GM18858 (cell line): ENCODE data around the gene MIPOL1.

Experiments used
- ATAC-seq: cut with Tn5 transposase; IDR thresholded peaks from one replicate; pipeline ENCODE4 v1.9.1; 2021; ENCODE audit not compliant: unreplicated experiment

MIPOL1 gene

DNA sequence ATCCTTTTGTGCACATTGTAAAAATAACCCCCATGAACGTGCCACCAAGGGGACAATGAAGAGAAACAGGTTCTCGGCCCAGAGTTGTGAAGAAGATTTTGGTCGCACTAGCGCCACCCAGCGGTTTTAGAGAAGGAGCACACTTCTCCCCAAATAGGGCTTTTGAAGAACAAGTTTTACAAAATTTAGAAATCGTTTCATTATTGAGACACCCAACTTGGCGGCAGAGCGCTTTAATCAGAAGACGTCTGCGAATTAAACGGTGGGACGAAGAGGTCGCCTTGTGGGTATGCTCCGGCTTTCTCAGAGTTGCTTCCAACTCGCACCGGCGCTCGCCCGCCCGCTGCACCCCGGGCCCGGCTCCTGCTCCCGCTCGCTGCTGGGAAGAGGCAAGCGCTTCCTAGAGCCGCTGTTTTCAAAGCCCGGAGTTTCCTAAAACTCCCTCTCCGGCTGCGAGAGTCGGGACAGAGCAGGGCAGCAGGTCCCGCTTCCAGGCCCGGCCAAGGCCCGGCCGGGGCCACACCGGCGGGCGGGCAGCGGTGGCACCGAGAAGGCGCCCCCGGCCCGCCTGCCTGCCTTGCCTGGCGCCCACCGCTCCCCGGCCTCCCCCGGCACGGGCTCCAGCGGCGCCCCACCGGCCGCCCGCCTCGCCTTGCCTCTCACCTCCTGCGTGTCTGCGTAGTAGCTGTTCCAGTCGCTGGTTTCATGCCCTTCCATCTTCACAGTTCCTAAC, 396.7 kb downstream of the MIPOL1 start:
- no peak for ATAC-seq

DNA sequence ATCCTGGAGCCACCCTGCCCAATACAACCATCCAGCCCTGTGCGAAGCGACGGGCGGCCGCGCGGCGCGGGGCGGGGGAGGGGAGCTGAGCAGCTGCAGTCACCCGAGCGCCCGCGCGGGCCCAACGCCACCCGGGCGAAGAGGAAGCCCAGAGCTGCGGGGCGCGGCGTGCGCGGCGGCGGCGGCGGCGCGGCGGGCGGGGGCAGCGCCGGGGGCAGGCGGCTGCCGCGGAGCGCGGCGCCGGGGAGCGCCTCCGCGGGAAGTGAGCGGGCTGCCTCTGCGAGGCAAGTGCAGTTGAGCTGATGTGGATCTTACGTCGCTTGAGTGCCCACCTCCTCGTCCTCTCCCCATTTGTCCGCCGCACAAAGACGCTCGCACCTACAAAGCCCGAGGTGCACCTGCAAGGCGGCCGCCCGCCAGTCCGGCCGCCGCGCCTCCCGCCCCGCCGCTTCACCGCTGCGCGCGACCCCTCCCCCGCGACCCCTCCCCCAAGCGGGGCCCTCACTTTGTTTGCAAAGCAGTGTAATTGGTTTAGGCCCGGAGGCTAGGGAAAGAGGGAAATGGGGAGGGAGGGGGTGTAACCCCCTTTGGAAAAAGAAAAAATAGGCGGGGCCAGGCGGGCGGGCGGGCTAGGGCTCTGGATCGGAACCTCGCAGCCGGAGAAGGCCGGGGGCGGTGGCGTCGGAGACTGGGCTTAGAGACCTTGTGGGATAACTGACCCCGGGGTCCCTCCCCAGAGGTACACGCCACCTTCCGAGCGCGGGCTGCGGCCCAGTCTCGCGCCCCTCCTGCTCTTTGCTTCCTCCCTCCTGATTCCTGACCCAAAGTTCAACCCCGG, 397.5 kb downstream of the MIPOL1 start, which contains the start of the genes FOXA1 and TTC6:
Gene FOXA1, minus strand, starts transcription at position 279 of the 838 bp plus-strand sequence. Its CDS starts 277 bp downstream, at position 2.
Gene TTC6, plus strand, starts transcription at position 659 of the 838 bp plus-strand sequence. CDS start 26,436 bp downstream, outside the sequence.
- ATAC-seq: no peak

DNA sequence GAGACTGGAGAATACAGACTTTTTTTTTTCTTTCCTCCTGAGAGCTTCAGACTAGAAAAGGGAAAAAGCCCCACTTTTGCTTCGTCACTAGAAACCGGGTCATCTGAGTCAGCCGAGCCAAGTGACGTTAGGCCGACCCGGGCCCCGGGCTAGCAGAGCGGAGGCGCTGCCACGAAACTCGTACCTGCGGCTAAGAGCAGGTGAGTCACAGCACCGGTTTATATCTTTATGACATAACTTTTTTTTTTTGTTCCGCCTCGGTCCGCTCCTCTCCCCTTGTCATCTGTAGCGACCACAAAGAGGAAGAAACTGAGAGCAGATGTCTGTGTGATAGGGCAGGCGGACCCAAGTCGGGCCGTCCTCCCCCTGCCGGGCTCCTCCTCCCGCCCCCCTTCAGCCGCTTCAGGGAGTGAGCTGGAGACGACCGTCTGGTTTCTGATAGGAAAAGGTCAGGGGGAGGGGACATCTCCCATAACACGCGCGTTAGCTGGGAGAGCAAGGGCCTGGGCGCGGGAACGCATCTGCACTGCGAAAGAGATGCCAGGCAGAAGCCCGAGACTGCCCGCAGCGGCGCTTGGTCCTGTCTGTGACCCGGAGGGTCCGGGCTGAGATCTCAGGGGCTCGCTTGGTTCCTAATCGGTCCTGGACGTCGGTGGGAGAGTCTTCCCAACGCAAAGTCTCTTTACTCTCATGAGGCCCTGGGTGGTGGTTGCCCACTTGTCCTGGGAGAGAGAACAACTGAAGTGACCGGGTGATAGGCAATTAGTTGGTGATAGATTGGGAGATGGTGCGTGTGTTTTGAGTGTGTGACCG, 398.3 kb downstream of the MIPOL1 start:
- peak; percentile 54 for ATAC-seq

DNA sequence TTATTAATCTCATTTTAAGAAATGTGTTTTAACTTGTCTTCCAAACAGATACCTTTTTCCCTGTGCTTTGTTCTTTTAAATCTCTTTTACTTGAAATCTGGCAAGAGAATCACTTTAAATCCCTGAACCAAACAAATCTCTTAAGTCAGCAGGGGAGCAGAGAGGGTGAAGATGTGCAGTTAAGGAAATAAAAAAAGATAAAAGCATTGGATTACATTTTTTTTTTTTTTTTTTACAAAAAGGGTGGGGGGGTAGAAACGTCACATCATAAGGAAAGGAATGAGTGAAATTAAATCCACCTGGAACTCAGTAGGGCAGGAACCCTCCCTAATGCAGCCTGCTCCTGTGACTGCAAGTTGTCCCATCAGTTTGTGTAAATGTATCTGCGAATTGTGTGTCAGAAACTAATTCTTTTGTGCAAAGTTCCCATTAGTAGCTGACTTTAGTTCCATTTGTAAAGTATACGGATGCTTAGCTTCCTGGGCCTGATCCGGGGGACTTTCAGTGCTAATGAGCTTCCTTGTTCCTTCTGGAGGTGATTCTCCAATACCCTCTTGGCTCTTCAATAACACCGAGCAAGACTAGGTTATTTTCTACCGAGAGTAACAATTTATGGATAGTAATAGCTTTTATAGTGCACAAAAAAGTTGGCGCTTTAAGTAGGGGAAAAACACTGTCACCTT, 399.2 kb downstream of the MIPOL1 start:
- no peak for ATAC-seq

DNA sequence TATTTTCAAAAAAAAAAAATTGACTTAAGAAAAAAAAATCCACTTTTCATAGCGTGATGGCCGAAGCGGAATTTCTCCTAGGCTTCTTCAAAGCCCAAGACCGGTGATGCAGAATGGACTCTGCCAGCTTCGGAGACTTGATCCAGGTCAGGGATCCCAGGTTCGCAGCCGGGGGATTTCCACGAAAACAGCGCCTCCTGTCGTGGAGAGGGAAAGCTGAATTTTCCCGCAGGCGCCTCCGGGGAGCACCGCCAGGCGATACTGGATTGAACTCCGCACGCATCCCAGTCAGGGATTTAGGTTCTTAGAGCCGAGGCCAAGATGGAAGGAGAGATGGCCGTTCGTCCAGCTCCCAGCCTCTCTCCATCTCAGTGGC, 399.8 kb downstream of the MIPOL1 start:
- no peak for ATAC-seq

DNA sequence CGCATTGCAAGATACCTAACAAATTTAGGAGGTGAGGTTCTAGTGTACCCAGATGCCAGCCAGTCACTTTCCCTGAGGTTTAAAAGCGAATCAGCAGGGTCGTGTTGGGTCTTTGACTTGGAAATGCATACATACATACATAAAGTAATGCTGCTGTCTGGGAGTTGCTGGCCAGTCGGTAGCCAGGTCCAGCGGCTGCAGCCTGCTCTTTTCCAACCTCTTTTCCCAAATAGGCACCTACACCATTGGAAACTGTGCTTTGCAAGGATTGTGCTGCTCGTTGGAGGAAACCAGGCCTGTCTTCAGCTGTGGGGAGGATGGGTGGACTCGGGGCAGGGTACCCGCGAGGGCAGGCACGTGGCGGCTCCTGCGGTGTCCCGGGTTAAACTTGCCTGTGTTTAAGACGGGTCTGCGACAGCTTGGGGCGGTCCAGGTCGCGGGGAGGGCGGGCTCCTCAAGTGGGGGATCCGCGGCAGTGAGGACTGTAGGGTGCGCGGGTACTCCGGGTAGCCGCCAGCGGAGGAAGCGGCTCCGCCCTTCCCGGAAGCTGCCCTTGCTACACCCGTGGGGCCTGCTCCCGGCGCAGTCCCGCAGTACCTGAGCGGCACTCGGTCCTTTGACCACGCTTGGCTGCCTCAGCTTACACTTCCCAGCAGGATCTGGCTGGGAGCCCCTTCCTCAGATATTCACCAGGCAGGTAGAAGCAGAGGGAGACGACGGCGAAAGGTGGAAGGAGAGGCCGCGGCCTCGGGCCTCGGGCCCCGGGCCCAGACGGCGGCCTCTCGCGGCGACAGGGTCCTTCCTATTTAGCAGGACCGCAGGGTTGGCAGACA, 400.4 kb downstream of the MIPOL1 start:
- ATAC-seq: no peak

DNA sequence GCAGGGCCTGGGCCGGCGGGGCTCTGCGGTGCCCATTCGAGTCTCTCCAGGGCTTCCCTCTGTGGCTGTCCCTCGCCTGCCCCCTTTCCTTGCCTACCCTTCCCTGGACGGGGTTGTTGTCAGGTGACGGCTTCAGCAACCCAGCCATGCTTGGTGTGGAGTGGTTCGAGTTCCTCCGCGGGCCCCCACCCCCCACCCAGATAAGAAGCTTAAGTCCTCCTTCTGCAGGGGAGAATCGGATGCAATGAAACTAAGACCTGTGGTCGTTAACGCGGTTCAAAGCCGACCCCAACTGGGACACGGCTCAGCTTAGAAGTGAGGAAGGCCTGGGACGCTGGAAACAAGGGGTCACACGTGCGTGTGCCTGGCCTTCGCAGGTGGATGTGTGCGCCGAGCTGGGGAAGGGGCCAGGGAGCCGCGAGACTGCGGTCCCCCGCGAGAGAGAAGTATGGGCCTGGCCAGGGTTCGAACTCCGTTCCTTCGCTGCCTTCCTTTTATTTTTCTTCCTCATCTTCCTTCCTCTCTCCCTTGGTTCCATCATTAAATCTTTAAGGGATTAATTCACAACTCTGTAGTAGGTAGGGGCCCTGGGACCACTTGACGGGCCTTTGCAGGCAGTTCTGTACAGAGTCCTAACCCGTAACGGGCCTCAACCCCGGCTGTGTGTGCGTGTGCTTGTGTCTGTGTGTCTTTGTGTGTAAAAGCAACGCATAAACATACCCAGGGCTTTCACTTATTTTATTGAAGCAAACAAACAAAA, 401.2 kb downstream of the MIPOL1 start:
- ATAC-seq: no peak

DNA sequence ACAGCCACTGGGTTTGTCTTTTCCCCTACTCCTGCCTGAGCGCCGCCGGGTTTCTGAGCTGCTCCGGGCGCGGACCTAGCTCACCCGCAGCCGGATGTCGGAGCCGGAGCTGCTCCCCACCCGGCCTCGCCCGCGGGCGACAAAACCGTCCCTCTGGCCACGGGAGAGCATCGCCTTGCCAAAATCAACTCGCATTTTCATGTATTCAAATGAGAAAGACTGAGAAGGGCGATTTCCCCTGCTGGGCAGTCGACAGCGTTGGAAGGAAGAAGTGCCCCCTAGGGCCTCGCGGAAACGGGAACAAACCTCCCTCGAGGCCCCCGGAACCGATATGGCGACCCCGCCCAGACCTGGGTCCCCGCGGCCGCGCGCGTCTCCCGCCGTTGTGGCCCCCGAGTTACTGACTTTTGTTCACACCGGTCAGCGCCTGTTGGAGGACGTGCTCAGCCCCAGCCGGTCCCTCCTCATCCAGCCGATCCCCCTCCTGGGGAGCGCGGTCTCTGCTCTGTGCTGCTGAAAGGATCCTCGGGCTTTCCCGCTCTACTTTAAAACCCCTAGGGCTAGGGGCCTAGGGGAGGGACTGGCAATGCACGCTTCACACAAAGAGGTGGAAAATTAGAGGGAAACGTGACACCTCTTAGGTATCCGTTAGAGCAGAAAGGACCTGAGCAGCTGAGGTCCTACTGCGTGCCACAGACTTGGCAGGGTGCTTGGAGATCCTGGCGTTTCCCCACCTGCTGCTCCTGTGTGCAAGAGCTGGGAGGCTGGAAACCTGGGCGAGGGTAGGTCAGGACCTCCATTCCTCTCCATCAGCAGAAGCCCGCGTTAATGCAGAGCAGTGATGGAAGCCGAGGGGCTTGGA, 402.0 kb downstream of the MIPOL1 start:
- ATAC-seq: no peak

DNA sequence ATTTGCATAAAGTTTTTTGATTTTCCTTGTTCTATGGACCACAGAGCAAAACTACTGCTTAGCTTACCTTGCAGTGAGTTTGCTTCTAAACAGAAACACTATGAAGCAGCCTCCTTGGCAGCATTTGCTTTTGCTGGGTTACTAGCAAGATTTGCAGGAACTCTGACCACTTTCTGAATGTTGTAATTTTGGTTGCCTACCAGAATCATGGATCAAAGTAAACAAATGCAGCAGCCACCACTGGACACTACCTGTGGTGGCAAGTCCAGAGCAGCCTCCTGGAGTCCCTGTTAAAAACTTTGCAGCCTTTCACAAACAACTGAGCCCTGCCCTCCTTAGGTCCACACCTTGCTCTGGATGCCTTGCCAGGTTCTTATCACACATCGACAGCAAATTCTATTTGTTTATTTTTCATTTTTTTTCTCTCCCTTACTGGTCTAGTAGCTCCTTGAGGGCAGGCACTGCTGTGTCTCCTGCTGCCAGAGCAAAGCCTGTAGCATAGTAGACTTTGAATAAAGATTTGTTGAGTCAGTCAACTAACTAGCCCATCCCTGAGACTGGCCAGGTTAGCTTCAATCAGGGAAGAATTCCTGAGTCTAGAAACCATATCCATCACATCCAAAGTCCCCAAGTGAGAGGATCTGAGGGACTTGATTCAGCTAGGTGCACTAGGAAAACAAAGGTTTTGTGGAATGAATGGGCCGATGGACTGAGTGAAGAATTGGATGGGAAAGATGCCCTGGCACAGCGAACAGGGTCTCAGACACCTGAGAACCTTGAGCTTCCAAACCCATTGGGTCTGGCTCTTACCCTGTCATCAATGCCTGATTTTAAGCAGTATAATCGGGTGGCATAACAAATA, 403.4 kb downstream of the MIPOL1 start:
- no peak for ATAC-seq

DNA sequence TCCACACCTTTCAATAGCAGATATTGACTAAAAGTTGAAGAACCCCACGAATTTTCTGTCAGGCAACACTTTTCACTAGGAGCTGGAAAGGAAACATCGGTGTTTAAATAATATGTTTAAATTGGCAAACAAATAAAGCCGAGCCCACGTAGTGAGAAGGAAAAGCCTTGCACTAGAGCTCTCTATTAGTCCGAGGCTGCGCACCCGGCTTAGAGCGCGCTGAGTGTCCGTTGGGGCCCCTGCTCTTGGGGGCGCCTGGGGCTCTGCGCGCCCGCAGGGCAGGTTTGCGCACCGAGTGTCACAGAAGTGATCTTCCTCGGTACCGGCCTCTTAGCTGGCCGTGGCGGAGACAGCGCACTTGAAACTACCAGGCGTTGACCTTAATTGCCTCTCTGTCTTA, 404.1 kb downstream of the MIPOL1 start:
- no peak for ATAC-seq
